ENCODE results near the gene RNF214.
A peak's percentile ranks its signal among the peaks of the same experiment; 100 is the strongest.
"Not testable (repeated sequence)": the region's sequence is repeated elsewhere in the genome, so short reads cannot be mapped to it uniquely, and the experiment has no call there.

RNF214 gene

DNA sequence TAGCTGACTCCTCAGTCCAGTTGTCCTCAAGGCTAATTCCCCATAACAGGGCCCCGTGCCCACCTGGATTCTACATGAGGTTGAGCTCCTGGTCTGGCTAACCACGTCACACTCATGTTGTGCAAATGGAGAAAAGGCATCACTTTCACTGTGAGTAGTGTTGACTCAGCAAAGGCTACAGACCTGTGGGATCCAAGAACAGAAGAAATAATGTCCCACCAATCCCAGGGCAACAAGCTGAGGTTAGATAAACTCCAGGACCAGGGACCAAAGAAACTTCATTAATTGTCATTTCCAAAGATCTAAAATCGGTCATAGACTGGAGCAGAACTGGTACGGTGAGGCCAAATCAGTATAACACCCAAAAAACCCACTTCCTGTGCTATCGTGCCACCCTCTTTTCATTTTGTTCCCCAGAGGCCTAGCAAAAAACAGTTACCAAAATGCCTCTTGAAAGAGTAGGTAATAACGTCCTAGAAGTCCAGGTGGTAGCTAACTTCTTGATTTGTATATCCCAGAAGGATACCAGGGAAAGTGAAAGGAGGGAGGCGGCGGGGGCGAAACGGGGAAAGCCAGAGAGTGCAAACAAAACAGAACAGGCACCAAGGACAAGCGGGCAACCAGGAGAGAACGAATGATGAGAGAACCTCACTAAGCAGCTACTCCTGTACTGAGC lies 2.0 kb upstream of the RNF214 start:
- H3K27ac Mint-ChIP-seq = peak overlapping the region; percentile 97

DNA sequence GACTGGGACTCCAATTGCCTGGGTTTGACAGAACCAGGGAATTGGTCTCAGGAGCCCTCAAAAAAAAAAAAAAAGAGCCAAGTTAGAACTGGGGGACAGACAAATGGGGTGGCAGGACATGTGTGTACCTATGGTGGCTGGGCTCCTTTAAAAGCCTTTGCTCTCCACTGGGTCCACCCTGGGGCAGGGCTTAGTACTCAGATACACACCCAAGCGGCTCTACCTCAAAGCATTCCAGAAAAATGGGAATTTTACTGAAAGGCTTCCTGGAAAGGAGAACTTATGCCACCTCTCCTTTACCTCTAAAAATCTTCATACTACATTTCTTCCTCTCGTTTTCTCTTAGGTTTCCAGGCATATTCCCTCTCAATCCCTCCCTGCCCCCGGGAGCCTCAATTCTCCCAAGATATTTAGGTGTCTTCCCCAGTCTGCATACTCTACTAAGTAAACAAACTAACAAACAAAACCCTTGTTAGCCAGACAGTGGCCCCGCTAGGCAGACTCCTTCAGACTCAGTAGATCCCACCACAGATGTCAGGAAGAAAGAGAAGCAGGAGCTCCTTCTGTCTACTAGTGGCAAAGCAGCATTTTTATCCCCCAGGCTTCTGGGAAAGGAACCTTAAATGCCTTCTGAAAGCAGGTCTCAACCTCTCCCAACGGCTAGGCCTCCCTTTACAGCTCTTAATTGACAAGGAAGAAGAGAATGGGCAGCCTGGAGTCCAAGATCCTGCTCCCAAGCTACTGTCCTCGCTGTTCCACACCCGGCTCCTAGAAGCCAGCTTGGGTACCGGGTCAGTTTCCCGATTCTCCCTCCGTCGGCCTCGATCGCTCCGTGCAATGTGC lies 1.3 kb upstream of the RNF214 start:
- Mint-ChIP-seq H3K27ac (peak overlapping the region; percentile 97), H3K4me1 (ENCODE audit: low read depth) (peaks cover 56% of the 10 kb centered on the region), H3K4me3 (peak overlapping the region; percentile 96), H3K9me3 (no peaks in the 10 kb centered on the region), H3K36me3 (ENCODE audit: low read depth) (peaks cover 41% of the 10 kb centered on the region), H3K27me3 (no peaks in the 10 kb centered on the region)

More for the DNA sequence above, 2.0 kb upstream of the RNF214 start:
- Mint-ChIP-seq H3K4me1 (ENCODE audit: low read depth) (peaks cover 56% of the 10 kb centered on the region), H3K4me3 (peak overlapping the region; percentile 96), H3K36me3 (ENCODE audit: low read depth) (peaks cover 43% of the 10 kb centered on the region), H3K9me3 (no peaks in the 10 kb centered on the region), H3K27me3 (no peaks in the 10 kb centered on the region)

- no peaks in the 10 kb centered on the region for H3K9me3 Mint-ChIP-seq
- peak within 1 kb of the TSS; percentile 100 for H3K27ac Mint-ChIP-seq
- peaks cover 52% of the 10 kb centered on the region for H3K4me1 Mint-ChIP-seq (ENCODE audit: low read depth)
- H3K27me3 Mint-ChIP-seq = no peaks in the 10 kb centered on the region
- H3K36me3 Mint-ChIP-seq (ENCODE audit: low read depth) = peaks cover 36% of the 10 kb centered on the region
- peak within 1 kb of the TSS; percentile 96 for H3K4me3 Mint-ChIP-seq
Measured at GRCh38 chr11:117231842-117232091, 704 bp upstream of the RNF214 start, which contains the start of gene PCSK7. PCSK7 (minus strand) TSS chr11:117232073; CDS start chr11:117229844, 2,229 bp downstream.

DNA sequence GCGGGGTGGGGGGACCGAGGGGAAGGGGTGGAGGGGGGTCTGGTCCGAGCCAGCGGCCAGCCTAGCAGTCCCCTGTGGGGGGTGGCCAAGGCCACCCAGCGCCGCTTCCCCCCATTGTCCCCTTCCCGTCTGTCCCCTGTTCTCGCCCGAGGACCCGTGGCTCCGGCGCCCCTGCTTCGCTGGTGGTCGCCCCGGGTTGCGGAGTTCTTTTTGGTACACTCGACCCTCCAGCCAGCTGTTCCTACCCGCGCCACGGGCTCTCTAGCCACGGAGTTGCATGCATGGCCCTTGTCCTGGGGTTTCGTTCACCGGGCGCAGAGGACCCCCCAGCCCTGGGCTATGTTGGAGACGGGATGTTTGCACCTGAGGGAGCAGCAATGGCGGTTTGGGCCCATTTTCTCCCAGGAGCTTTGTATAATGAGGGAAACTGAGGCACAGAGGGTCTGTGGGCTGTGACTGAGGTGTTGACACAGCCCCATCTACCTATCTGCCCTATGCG lies 489 bp downstream of the RNF214 start:
- Mint-ChIP-seq H3K4me1 (ENCODE audit: low read depth) (peaks cover 44% of the 10 kb centered on the region), H3K27me3 (no peaks in the 10 kb centered on the region), H3K9me3 (no peaks in the 10 kb centered on the region), H3K4me3 (peak overlapping the region; percentile 86), H3K27ac (peak overlapping the region; percentile 85), H3K36me3 (ENCODE audit: low read depth) (peaks cover 25% of the 10 kb centered on the region)

- Mint-ChIP-seq H3K4me3 (no peak overlapping the region), H3K4me1 (ENCODE audit: low read depth) (peaks cover 12% of the 10 kb centered on the region), H3K27ac (no peak overlapping the region), H3K27me3 (no peaks in the 10 kb centered on the region), H3K9me3 (no peaks in the 10 kb centered on the region), H3K36me3 (ENCODE audit: low read depth) (peaks cover 26% of the 10 kb centered on the region)
Measured at GRCh38 chr11:117238221-117238620, 5.8 kb downstream of the RNF214 start.

DNA sequence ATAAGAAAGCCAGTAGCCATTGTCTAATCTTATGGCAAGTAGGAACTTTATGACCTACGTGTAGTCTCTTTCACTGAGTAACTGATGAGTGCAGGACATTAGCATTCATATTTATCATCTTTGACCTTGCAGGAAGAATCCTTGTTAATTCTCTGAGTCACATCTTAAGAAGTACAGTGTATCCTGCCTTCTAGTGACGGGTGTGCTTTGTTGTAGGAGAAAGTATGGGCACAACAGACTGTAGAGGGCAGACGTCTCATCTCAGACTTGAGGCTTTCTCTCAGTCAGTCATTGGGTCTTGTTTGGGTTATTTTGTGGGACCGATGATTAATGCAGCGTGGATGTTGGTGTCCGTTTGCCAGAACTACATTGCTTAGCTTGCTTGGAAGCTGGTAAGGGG lies 6.8 kb downstream of the RNF214 start:
- Mint-ChIP-seq H3K36me3 (ENCODE audit: low read depth) (peaks cover 30% of the 10 kb centered on the region), H3K4me1 (ENCODE audit: low read depth) (peaks cover 2% of the 10 kb centered on the region), H3K4me3 (no peak overlapping the region), H3K27me3 (no peaks in the 10 kb centered on the region), H3K27ac (no peak overlapping the region), H3K9me3 (no peaks in the 10 kb centered on the region)

- Mint-ChIP-seq H3K36me3 (ENCODE audit: low read depth) (peaks cover 52% of the 10 kb centered on the region), H3K4me1 (ENCODE audit: low read depth) (no peaks in the 10 kb centered on the region), H3K4me3 (no peak overlapping the region), H3K27me3 (no peaks in the 10 kb centered on the region), H3K9me3 (no peaks in the 10 kb centered on the region), H3K27ac (no peak overlapping the region)
Measured at GRCh38 chr11:117248341-117248740, 15.9 kb downstream of the RNF214 start.

GRCh38 chr11:117249571-117249970 lies 17.1 kb downstream of the RNF214 start:
- H3K9me3 Mint-ChIP-seq = no peaks in the 10 kb centered on the region
- no peaks in the 10 kb centered on the region for H3K27me3 Mint-ChIP-seq
- no peaks in the 10 kb centered on the region for H3K4me1 Mint-ChIP-seq (ENCODE audit: low read depth)
- peaks cover 56% of the 10 kb centered on the region for H3K36me3 Mint-ChIP-seq (ENCODE audit: low read depth)
- H3K4me3 Mint-ChIP-seq = no peak overlapping the region
- no peak overlapping the region for H3K27ac Mint-ChIP-seq

- peaks cover 51% of the 10 kb centered on the region for H3K36me3 Mint-ChIP-seq (ENCODE audit: low read depth)
- H3K27ac Mint-ChIP-seq = no peak overlapping the region
- H3K9me3 Mint-ChIP-seq = no peaks in the 10 kb centered on the region
- H3K27me3 Mint-ChIP-seq = no peaks in the 10 kb centered on the region
- no peak overlapping the region for H3K4me3 Mint-ChIP-seq
- H3K4me1 Mint-ChIP-seq (ENCODE audit: low read depth) = peaks cover 8% of the 10 kb centered on the region
Measured at GRCh38 chr11:117251506-117251905, 19.0 kb downstream of the RNF214 start.

DNA sequence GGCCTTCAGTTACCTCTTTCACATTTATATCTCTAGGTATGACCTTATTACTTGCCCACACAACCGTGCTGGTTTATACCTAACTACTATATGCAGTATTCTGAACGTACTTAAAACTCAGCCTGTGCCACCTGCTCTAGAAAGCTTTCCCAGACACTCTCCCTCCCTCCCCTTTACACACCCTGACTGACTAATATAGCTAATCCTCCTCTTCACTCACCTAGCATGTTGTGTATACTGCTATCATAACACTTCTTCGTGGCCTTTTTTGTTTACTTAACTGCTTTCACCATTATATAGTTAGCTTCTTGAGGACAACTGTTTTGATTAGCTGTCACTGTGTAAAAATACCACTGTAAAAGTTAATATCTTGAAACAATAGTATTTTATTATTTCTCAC lies 23.5 kb downstream of the RNF214 start:
- Mint-ChIP-seq H3K27me3 (no peaks in the 10 kb centered on the region), H3K9me3 (no peaks in the 10 kb centered on the region), H3K4me3 (no peak overlapping the region), H3K27ac (no peak overlapping the region), H3K4me1 (ENCODE audit: low read depth) (peaks cover 9% of the 10 kb centered on the region), H3K36me3 (ENCODE audit: low read depth) (peaks cover 42% of the 10 kb centered on the region)

- H3K4me3 Mint-ChIP-seq = no peak overlapping the region
- H3K36me3 Mint-ChIP-seq (ENCODE audit: low read depth) = peaks cover 42% of the 10 kb centered on the region
- H3K4me1 Mint-ChIP-seq (ENCODE audit: low read depth) = peaks cover 9% of the 10 kb centered on the region
- H3K27ac Mint-ChIP-seq = no peak overlapping the region
- no peaks in the 10 kb centered on the region for H3K9me3 Mint-ChIP-seq
- H3K27me3 Mint-ChIP-seq = no peaks in the 10 kb centered on the region
Measured at GRCh38 chr11:117256573-117256972, 24.1 kb downstream of the RNF214 start.

DNA sequence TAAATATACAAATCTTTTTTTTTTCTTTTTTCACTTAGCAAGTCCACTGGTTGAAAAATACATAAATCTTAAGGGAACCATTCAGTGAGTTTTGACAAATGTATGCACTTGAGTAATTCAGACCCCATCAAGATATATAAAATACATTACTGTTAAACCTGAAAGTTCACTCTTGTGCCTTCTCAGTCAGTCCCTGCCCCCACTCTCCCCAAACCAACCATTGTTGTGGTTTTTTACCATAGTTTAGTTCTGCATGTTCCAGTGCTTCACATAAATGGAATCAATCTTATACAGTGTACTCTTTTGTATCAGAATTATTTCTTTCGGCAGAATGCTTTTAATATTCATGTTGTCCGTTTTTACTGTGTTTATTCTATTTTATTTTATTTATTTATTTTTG lies 26.1 kb downstream of the RNF214 start:
- Mint-ChIP-seq H3K4me1 (ENCODE audit: low read depth) (peaks cover 9% of the 10 kb centered on the region), H3K9me3 (no peaks in the 10 kb centered on the region), H3K36me3 (ENCODE audit: low read depth) (peaks cover 40% of the 10 kb centered on the region), H3K27ac (no peak overlapping the region), H3K27me3 (no peaks in the 10 kb centered on the region), H3K4me3 (no peak overlapping the region)

GRCh38 chr11:117259417-117259816 lies 26.9 kb downstream of the RNF214 start:
- Mint-ChIP-seq H3K4me1 (ENCODE audit: low read depth) (peaks cover 9% of the 10 kb centered on the region), H3K27me3 (no peaks in the 10 kb centered on the region), H3K27ac (no peak overlapping the region), H3K9me3 (no peaks in the 10 kb centered on the region), H3K36me3 (ENCODE audit: low read depth) (peaks cover 36% of the 10 kb centered on the region), H3K4me3 (no peak overlapping the region)

- H3K27ac Mint-ChIP-seq; H3K9me3 Mint-ChIP-seq; H3K4me1 Mint-ChIP-seq (ENCODE audit: low read depth); H3K4me3 Mint-ChIP-seq; H3K27me3 Mint-ChIP-seq: not testable (repeated sequence)
- H3K36me3 Mint-ChIP-seq (ENCODE audit: low read depth) = peaks cover 39% of the 10 kb centered on the region
Measured at GRCh38 chr11:117264624-117265323, 32.3 kb downstream of the RNF214 start.

- Mint-ChIP-seq H3K9me3 (no peaks in the 10 kb centered on the region), H3K4me1 (ENCODE audit: low read depth) (no peaks in the 10 kb centered on the region), H3K36me3 (ENCODE audit: low read depth) (peaks cover 41% of the 10 kb centered on the region), H3K27ac (no peak overlapping the region), H3K4me3 (no peak overlapping the region), H3K27me3 (no peaks in the 10 kb centered on the region)
Measured at GRCh38 chr11:117265745-117266144, 33.3 kb downstream of the RNF214 start.
